Occipital lobe (tissue), 2 donors: ENCODE results near the gene CMSS1. TPM values are rescaled to one million over a fixed set of nuclear protein-coding genes. Genes with fewer than 3 reads are reported as not detected.
A peak's percentile ranks its signal among the peaks of the same experiment; 100 is the strongest.

Experiments used
- DNase-seq: peaks from one replicate; lab custom pipeline; 2025; lab: John Stamatoyannopoulos, UW
- total RNA-seq: library from RNA; depleted of rRNA; stranded (reverse); fragments of >200 nt; gene quantifications from one replicate; pipeline ENCODE4 v1.2.3, GENCODE V29; 2014

CMSS1 gene
- total RNA-seq, 1 donor from 2014 or later = 13.3 TPM

- no peak for DNase-seq
These were observed 353.7 kb downstream of the CMSS1 start for GRCh38 chr3:100171211-100171914.

- no peak for DNase-seq
These were observed 356.3 kb downstream of the CMSS1 start for GRCh38 chr3:100173961-100174360.

DNA sequence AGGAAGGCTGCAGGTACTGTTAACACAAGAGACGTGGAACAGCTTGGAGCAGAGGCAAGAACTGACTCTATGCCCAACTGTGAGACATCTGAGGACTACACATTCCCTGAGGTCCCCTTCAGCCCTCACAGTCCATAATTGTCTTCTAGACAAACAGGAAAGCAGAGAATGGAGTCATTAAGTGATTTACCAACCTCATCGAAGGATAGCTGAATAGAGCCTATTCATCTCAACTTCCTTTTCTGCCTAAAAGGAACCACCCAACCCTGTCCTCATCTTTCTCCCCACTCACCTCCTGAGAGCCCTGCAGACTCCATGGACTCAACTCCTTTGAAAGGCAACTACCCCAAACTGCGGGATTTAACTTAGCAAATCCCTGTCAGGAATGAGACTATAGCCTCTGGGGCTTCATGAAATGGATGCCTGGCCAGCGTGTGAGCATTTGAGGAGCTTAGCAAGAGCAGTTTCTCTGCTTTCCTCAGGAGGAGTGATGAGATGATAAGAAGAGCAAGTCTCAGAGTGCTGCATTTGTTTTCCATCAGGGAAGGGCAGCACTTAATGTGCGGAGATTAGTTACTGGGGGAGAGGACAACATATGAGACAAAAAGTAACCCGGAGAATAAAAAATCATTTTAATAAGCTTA, 358.1 kb downstream of the CMSS1 start:
- DNase-seq = no peak

DNA sequence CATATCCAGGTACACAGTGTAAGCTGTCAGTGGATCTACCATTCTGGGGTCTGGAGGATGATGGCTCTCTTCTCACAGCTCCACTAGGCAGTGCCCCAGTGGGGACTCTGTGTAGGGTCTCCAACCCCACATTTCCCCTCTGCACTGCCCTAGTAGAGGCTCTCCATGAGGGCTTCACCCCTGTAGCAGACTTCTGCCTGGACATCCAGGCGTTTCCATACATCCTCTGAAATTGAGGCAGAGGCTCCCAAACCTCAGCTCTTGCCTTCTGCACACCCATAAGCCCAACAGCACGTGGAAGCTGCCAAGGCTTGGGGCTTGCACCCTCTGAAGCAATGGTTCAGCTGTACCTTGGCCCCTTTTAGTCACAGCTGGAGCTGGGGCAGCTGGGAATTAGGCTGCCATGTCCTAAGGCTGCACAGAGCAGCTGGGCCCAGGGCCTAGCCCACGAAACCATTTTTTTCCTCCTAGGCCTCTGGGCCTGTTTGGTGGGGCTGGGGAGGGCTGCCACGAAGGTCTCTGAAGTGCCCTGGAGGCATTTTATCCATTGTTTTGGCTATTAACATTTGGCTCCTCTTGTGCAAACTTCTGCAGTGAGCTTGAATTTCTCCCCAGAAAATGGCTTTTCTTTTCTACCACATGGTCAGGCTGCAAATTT, 362.2 kb downstream of the CMSS1 start:
- DNase-seq = no peak

- no peak for DNase-seq
These were observed 366.0 kb downstream of the CMSS1 start for GRCh38 chr3:100183608-100184125.

DNA sequence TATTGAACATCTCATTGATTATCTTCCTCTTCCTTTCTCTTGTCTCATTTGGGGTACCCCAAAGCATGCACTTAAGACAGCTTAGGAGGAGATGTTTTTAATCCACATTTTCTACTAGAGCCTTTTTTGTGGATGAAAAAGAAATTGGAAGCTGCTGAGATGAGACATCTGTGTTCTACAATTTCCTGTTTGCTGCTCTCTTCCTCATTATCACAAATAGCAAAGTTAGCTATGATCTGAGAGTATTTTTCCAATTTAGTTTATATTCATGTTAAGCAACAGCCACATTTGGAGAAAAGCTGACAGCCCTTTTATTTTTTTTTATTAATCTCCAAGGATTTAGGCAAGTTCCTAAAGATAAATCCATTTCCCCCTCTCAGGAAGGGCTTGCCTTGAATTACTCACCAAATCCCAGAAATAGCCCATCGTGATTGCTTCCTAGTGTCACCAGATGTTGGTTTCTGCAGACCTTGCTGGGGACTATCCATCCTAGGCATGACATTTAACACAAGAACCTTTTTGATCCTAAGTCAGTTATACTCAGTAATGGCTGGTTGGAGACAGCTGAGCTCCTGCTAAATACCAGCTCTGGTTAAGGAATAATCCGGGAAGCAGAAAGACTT, 367.4 kb downstream of the CMSS1 start:
- no peak for DNase-seq

GRCh38 chr3:100185847-100186246, 368.2 kb downstream of the CMSS1 start:
- DNase-seq = no peak

DNA sequence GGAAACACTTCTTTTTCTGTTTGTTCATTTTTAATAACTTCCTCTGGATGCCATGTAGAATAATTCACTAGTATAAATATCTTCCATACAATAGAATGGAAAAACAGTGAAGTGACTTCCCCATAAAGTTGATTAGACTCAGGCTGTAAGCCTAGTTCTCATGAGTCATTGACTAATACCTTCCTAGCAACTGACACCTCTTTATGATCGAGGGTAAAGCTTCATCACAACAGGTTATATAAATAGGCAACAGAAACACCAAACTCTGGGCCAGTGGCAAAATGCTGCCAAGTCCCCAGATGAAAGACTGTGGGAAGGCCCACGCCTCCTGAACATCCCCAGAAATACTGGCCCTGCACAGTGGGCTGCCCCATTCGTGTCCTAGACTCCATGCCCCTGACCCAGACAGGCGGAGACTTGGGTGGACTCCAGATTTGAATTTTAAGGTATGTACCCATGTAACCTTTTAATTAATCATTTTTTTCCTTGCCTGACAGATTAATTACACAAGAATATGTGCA, 371.8 kb downstream of the CMSS1 start:
- no peak for DNase-seq

DNA sequence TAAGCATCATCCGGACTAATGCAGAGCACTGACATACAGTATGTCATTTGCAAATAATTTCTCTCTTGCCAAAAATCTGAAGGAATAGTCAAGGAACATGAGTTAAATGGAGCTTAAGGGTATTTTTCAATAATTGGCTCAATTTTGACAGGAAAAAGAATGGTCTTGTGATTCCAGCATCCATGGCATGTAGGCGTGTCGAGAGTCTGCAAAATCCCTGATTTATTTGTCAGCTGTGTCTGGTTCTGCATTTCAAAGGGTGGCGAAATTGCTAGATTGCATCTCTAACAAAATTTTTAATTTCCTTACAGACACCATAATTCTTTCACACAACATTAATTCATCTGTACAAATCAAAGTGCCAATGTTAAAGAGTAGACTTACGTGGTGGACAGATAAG, 377.7 kb downstream of the CMSS1 start:
- no peak for DNase-seq

DNA sequence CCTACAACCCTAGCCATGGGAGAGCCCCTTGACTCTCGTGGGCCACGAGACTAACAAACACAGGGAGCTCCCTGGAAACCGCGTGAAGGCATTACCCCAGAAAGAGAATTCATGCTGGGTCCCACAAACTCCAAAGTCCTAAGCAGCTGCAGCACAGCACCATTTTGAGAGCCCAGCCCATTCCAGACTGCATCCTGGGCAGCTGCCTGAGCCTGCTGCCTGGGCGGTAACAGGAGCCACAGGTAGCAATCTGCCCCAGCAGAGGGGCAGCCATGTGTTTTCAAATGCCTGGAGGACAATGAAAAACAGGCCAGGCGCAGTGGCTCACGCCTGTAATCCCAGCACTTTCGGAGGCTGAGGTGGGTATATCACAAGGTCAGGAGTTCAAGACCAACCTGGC, 380.2 kb downstream of the CMSS1 start:
- DNase-seq = no peak

- DNase-seq = no peak
These were observed 381.1 kb downstream of the CMSS1 start for GRCh38 chr3:100198579-100199269.

- no peak for DNase-seq
These were observed 387.5 kb downstream of the CMSS1 start for GRCh38 chr3:100205171-100205570.

DNA sequence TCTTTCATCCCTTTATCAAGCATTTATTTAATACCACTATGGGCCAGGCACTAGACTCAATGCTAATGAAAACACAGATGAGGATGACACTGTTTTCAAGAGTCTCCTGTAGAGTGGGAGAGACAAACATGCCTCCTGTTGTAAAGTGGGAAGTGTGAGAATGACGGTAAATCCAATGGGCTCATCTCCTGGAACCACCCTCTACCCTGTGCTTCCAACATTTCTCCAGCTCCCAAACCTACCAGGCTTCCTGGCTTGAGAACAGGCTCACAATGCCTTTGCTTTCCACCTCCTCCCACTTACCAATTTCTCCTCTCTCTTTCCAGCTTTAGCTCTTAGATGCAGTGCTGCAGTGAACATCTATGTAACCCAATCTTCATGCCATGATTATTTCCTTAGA, 389.0 kb downstream of the CMSS1 start:
- peak; percentile 9 for DNase-seq

DNA sequence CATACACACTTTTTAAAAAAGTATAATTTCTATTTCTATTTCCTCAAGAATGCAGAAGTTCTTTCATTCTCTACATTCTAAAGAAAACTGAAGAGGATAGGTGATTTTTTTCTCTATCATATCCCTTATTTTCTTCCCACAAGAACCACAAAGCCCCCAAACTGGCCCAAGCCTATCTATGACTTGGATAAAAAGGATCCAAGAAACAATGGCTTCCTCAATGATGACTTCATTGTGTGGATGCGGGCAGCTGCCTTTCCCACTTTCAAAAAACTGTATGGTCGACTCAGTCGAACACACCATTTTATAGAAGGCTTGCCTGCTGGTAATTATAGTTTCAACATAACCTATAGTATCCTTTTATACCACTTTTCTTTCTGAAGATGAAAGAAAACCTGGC, 390.2 kb downstream of the CMSS1 start:
- DNase-seq = no peak

GRCh38 chr3:100209169-100209568, 391.5 kb downstream of the CMSS1 start:
- DNase-seq = no peak

DNA sequence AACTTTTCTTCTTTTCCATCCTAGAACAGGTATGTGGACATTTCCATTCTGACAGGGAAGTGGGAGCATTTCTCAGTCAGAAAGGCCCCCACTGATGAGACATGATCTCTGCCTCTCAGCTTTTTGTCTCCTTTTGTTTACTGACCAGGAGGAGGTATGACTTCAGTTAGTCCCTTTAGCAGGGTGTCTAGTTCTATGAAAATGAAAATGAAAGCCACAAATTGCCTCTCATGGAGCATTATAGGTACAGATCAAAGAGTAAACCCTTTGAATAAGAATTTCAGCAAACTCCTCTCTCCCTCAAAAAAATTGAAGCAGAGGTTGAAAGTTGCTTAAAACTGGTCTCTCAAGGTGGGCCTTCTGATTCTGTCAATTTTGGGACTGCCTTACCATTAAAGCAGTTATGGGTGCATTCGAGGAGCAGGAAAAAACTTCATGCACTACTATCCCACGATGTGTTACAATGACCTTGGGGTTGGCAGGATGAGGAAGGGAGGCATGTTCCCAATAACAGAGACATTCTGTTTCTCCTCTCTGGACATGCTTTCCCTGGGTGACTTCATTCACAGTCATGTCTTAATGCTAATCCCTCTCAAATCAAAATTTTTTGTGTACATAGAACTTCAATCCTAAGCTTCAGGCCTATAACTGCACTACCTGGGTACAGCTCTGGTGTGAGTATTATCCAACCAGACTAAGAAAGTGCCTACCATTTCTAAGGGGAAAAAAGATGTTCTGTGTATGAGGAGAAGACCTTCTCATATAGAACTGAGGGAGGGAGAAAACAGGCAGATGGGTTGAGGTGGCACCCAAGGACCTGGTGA, 392.5 kb downstream of the CMSS1 start:
- DNase-seq = no peak

- no peak for DNase-seq
These were observed 393.1 kb downstream of the CMSS1 start for GRCh38 chr3:100210772-100211135.

DNA sequence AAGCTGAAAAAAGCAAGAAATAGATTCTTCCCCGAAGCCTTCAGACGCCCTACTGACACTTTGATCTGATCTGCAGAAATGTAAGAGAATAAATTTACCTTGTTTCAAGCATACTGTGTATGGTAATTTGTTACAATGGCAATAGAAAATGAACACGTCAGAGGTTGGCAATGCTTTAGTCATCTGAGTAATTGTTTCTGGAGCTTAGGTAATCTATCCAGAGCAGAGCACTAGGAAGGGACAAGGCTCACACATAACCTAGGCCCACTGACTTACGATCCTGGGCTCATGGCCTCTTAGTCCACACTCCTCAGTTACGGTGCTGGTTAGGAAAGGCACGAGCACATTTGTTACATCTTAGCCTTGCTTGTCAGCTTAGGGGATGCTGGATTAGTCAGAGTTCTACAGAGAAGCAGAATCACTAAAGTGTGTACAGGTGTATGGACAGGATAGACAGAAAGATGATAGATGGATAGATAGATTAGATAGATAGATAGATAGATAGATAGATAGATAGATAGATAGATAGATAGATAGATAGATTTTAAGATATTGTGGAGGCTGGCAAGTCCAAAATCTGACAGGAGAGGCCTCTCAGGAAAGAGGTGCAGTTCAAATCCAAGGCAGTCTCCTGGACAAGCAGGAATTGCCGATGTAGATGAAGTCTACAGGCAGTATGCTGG, 396.4 kb downstream of the CMSS1 start:
- DNase-seq = no peak

DNA sequence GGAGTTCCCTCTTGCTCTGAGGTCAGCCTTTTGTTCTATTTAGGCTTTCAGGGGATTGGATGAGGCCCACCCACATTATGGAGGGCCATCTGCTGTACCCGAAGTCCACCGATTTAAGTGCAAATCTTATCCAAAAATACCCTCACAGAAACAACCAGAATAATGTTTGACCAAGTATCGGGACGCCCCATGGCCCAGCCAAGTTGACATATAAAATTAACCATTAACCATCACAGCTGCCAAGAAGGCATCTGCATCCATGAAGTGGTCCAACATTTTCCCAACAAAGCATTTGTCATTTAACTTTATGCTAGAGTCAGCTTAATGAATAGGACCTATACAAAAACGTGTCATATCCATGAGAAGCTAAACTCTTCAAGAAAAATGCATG, 396.9 kb downstream of the CMSS1 start:
- DNase-seq = no peak

DNA sequence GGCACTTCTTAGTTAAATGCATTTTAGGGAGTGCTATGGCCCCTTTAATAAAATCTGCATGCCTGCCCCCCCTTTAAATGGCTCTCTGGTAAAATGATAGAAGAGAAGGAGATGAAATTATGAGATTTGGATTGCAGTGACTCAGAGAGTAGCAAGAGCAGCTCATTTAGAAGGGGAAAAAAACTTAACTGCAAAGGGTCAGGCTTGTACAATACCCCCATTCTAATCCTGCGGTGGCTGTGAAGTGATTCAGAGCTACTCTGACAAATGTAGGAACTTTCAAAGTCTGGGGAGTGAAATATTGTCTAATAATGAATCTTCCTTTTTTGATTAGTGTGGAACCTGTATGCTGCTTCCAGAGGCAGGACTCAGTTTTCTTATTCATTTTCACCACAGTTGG, 399.1 kb downstream of the CMSS1 start:
- no peak for DNase-seq
